OCI-LY7 (cell line): ENCODE results near the gene MECR.

ENCODE experiments used
- EZH2phosphoT487 ChIP-seq: fragments of 200-600 bp; sonication (generic); IDR thresholded peaks from 2 replicates; pipeline ENCODE4 v1.6.1; 2018; ENCODE audit warnings: low read depth, borderline replicate concordance, mild to moderate bottlenecking, mixed run types, antibody characterized with exemption, low read length, moderate library complexity, mixed read lengths
- TF ChIP-seq, protein P1 (sequence below): fragments of 200-600 bp; sonication (generic); conservative IDR thresholded peaks from 2 replicates; pipeline ENCODE4 v1.5.1; 2014; ENCODE audit warnings: mild to moderate bottlenecking, antibody characterized with exemption, low read length, moderate library complexity, mixed read lengths

DNA sequence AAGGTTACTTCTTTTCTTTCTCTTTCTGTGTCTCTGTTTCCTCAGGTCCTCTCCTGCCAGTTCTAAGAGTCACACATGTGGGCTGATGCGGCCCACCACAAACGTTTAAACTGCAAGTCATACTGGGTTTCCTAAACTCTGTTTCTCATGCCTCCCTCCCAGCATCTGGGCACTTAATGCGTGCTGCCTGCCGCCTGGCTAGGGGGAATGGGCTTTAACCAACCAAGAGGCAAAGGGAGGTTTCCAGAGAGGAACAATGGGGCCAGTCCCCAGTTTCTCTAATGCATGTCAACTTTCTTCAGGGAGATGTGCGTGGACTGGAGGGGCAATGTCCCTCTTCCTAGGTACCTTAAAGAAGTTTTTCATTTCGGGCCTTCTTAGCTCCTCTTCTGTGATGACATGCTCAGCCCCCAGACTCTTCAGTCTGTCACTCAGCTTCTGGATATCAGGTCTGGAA lies 29.1 kb downstream of the MECR start:
- TF ChIP-seq, protein P1, sequence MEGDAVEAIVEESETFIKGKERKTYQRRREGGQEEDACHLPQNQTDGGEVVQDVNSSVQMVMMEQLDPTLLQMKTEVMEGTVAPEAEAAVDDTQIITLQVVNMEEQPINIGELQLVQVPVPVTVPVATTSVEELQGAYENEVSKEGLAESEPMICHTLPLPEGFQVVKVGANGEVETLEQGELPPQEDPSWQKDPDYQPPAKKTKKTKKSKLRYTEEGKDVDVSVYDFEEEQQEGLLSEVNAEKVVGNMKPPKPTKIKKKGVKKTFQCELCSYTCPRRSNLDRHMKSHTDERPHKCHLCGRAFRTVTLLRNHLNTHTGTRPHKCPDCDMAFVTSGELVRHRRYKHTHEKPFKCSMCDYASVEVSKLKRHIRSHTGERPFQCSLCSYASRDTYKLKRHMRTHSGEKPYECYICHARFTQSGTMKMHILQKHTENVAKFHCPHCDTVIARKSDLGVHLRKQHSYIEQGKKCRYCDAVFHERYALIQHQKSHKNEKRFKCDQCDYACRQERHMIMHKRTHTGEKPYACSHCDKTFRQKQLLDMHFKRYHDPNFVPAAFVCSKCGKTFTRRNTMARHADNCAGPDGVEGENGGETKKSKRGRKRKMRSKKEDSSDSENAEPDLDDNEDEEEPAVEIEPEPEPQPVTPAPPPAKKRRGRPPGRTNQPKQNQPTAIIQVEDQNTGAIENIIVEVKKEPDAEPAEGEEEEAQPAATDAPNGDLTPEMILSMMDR = no peak
- no peak for TF ChIP-seq EZH2phosphoT487
